Tibial artery (tissue), 4 donors: ENCODE results near the gene FAM240A.

Experiments used
- DNase-seq, 2 donors: peaks; one replicate each; pipeline ENCODE4 v3.0.0-alpha.2; 2019
- H3K27ac ChIP-seq, 2 donors: fragments of 200-600 bp; sonication (generic) in 1 of 2; 1 replicate in 1 of 2; 2 replicates in 1 of 2; pipeline ENCODE4 v1.5.1; 2018 to 2019; ENCODE audit warnings: mild to moderate bottlenecking in 1 of 2
- H3K27me3 ChIP-seq, 2 donors: fragments of 200-600 bp; sonication (generic) in 1 of 2; one replicate each; pipeline versions ENCODE4 v1.5.1 to v1.6.0; 2016 to 2019
- H3K36me3 ChIP-seq, 3 donors: fragments of 200-600 bp; sonication (generic) in 2 of 3; one replicate each; pipeline ENCODE4 v1.5.1; 2016 to 2019; ENCODE audit warnings: mild to moderate bottlenecking in 2 of 3
- H3K4me1 ChIP-seq, 4 donors: fragments of 200-600 bp; sonication (generic) in 2 of 4; 1 replicate in 3 of 4; 2 replicates in 1 of 4; pipeline ENCODE4 v1.5.1; 2016 to 2019
- H3K4me3 ChIP-seq, 2 donors: fragments of 200-600 bp; sonication (generic) in 1 of 2; 1 replicate in 1 of 2; 2 replicates in 1 of 2; pipeline ENCODE4 v1.5.1; 2018 to 2019; ENCODE audit warnings: mild to moderate bottlenecking in 2 of 2
- H3K9me3 ChIP-seq, 3 donors: fragments of 200-600 bp; sonication (generic) in 1 of 3; one replicate each; pipeline ENCODE4 v1.5.1; 2016 to 2019
- intact Hi-C: fragments of 100-400 bp; cut with DNase I; formaldehyde crosslinking; loops from one replicate; pipeline ENCODE4 v1.15.0; 2023; ENCODE audit warnings: low total_unique reads
- TF ChIP-seq, protein P1 (sequence below), 2 experiments: fragments of 200-600 bp in 1 of 2; fragments of 450-650 bp in 1 of 2; IDR thresholded peaks; one replicate each; pipeline ENCODE4 v1.5.1; 2017 to 2019; ENCODE audit warnings: antibody characterized with exemption in 2 of 2, mild to moderate bottlenecking in 1 of 2, moderate library complexity in 1 of 2

FAM240A gene

DNA sequence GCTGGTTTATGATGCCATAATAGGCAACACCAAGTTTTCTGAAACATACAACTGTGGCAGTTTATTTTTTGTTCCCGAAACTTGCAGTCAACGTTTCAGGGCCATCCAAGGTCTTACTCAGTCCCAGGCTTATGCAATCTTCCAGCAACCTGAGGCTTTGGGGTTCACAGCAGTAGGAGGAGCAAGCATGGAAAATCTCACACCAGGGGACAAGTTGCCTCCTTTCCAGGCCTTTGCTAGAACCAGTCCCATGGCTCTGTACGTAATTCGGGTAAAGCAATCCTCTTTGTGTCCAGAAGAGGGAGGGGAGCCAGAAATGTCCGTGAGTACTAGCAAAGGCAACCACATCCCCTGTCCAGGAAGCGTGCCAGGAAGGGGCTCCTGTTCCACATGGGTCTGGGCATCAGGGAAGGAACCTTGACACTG is 4.7 kb upstream of the FAM240A start:
- H3K4me1 ChIP-seq = no peaks in the 10 kb centered on the region
- TF ChIP-seq, protein P1, sequence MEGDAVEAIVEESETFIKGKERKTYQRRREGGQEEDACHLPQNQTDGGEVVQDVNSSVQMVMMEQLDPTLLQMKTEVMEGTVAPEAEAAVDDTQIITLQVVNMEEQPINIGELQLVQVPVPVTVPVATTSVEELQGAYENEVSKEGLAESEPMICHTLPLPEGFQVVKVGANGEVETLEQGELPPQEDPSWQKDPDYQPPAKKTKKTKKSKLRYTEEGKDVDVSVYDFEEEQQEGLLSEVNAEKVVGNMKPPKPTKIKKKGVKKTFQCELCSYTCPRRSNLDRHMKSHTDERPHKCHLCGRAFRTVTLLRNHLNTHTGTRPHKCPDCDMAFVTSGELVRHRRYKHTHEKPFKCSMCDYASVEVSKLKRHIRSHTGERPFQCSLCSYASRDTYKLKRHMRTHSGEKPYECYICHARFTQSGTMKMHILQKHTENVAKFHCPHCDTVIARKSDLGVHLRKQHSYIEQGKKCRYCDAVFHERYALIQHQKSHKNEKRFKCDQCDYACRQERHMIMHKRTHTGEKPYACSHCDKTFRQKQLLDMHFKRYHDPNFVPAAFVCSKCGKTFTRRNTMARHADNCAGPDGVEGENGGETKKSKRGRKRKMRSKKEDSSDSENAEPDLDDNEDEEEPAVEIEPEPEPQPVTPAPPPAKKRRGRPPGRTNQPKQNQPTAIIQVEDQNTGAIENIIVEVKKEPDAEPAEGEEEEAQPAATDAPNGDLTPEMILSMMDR (IDR thresholded peaks at IDR 0.05) = no peak
- H3K4me3 ChIP-seq = no peak overlapping the region
- DNase-seq = no peak
- H3K36me3 ChIP-seq = no peaks in the 10 kb centered on the region
- intact Hi-C loops = no loop called here
- peaks cover 0 to 4% of the 10 kb centered on the region in 2 donors for H3K27me3 ChIP-seq
- no peaks in the 10 kb centered on the region for H3K9me3 ChIP-seq
- H3K27ac ChIP-seq = no peak overlapping the region

DNA sequence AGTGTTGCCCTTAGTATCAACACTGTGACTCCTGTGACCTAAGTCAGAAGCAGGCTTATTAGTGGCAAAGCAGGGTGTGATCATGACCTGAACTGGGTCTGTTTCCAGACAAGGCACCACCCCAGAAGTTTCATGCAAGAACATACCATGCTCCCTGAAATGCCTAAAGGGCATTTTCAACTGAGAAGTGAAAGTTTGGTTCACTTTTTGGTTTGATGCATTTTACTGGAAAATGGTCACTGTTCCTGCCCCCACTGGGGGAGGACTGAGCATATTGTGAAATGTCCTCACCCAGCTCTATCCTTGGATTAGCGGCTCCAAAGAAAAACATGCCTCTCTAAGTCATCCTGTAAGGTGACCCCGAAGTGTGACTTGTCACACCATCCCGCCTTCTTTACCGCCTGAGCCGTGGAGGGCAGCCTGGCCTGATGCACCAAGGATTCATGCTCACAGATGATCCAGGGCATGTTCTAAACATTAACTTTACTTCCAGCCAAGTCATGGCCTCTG is 3.1 kb upstream of the FAM240A start:
- Histone ChIP-seq H3K36me3 (no peaks in the 10 kb centered on the region), H3K9me3 (no peaks in the 10 kb centered on the region), H3K27me3 (peaks cover 0 to 10% of the 10 kb centered on the region in 2 donors), H3K4me1 (no peaks in the 10 kb centered on the region), H3K27ac (no peak overlapping the region), H3K4me3 (no peak overlapping the region)
- no peak for DNase-seq
- intact Hi-C loops = no loop called here
- TF ChIP-seq, protein P1 (IDR thresholded peaks at IDR 0.05) = no peak

DNA sequence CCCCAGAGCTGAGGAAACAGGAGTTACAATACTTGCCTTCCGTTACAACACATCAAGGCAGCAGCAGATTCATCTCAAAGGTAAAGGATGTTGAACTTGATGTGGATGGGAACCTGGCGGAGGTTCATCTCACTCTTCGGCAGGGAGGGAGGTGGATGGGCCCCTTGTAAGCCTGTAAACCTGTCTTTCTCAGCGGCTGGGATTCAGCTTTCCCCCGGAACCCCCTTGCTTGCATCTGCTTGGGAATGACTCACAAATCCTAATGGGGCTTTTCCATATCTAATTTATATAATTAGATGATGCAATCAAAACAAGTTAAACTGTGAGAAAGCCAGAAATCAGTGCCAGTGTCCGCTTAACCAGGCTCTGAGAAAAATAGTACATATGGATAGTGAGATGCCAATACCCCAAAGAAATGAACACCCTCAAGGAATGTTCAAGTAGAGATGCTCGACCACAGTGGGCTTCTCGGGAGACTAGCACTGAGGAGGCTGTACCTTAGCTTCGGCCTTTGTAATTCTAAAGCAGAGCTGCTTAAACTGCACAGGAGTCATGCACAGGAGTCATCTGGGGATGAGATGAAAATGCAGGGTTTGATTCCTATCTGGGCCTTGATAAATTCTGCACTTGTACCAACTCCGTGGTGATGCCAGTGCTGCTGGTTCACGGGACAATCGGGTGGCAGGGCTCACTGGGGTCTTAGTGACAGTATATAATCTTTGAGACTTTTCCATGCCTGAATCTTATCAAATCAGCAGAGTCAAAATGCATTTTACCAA is 2.2 kb upstream of the FAM240A start:
- no peak overlapping the region for H3K4me3 ChIP-seq
- H3K27ac ChIP-seq = no peak overlapping the region
- intact Hi-C loops = no loop called here
- DNase-seq = no peak
- peaks cover 0 to 13% of the 10 kb centered on the region in 2 donors for H3K27me3 ChIP-seq
- H3K9me3 ChIP-seq = no peaks in the 10 kb centered on the region
- TF ChIP-seq, protein P1 (IDR thresholded peaks at IDR 0.05) = no peak
- no peaks in the 10 kb centered on the region for H3K4me1 ChIP-seq
- no peaks in the 10 kb centered on the region for H3K36me3 ChIP-seq

DNA sequence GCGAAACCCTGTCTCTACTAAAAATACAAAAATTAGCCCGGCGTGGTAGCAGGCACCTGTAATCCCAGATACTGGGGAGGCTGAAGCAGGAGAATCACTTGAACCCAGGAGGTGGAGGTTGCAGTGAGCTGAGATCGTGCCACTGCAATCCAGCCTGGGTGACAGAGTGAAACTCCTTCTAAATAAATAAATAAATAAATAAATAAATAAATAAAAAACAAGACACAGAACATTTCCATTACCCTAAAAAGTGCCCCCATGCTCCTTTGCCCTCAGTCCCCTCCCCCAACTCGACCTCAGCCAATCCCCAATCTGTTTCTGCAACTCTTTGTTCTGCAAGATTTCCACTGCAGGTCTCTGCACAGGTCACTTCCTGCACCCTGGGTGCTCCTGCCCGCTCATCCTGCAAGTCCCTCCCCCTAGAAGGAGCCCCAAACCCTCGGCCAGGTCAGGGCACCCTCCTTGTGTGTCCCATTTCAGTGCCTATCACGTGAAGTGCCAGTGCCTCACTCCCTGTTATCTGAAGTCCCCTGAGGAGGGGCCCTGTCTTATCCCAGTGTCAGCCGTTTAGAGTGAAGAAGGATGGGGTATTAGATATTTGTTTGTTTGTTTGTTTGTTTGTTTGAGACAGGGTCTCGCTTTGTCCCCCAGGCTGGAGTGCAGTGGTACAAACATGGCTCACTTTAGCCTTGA is 1.1 kb downstream of the FAM240A start:
- Histone ChIP-seq H3K36me3 (no peaks in the 10 kb centered on the region), H3K27ac (no peak overlapping the region), H3K4me1 (no peaks in the 10 kb centered on the region), H3K4me3 (no peak overlapping the region), H3K9me3 (no peaks in the 10 kb centered on the region), H3K27me3 (peaks cover 0 to 26% of the 10 kb centered on the region in 2 donors)
- TF ChIP-seq, protein P1 (IDR thresholded peaks at IDR 0.05) = no peak
- DNase-seq = no peak
- intact Hi-C loops = no loop called here

DNA sequence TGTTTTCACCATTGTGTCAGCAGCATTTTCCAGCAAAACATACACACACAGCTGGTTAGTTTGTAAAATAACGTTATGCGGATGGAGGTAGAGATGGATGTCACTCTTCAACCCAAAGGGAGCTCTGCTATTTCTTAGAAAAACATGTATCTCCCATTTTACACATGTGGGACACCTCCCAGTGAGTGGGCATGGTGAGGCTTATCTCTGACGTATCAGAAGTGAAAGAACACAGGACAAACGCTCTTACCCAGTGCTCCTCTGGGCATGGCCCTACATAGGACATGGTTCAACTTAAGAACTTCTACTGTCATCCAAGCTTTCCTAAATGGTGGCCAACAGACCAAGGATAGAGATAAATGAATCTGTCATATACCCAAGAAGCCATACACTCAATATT is 2.1 kb downstream of the FAM240A start:
- Histone ChIP-seq H3K9me3 (no peaks in the 10 kb centered on the region), H3K27me3 (peaks cover 0 to 29% of the 10 kb centered on the region in 2 donors), H3K27ac (no peak overlapping the region), H3K4me3 (no peak overlapping the region), H3K36me3 (no peaks in the 10 kb centered on the region), H3K4me1 (peaks cover 0 to 2% (median 0%) of the 10 kb centered on the region in 4 donors)
- TF ChIP-seq, protein P1 (IDR thresholded peaks at IDR 0.05) = no peak
- DNase-seq = no peak
- intact Hi-C loops = no loop called here
